Upper lobe of right lung (tissue), 1 donor: Measurements from ENCODE around the gene PRKG2. TPM values are rescaled to one million over a fixed set of nuclear protein-coding genes. Genes with fewer than 3 reads are reported as not detected.
A peak's percentile ranks its signal among the peaks of the same experiment; 100 is the strongest.
"Not testable (repeated sequence)": the region's sequence is repeated elsewhere in the genome, so short reads cannot be mapped to it uniquely, and the experiment has no call there.

Source experiments
- ATAC-seq: fragments of 200-7000 bp; cut with Tn5 transposase; one replicate; pipeline ENCODE4 v1.9.1; 2020; ENCODE audit warnings: mild to moderate bottlenecking, moderate library complexity
- DNase-seq: peaks from one replicate; pipeline ENCODE4 v3.0.0-alpha.2; 2020
- H3K27ac ChIP-seq: fragments of 200-600 bp; one replicate; pipeline ENCODE4 v1.8.0; 2022
- H3K27me3 ChIP-seq: fragments of 200-600 bp; one replicate; pipeline ENCODE4 v1.8.0; 2022; ENCODE audit warnings: mild to moderate bottlenecking
- H3K36me3 ChIP-seq: fragments of 200-600 bp; one replicate; pipeline ENCODE4 v1.8.0; 2022
- H3K4me1 ChIP-seq: fragments of 200-600 bp; one replicate; pipeline ENCODE4 v1.8.0; 2022
- H3K4me3 ChIP-seq: fragments of 200-600 bp; one replicate; pipeline ENCODE4 v1.8.0; 2022; ENCODE audit warnings: mild to moderate bottlenecking
- H3K9me3 ChIP-seq: fragments of 200-600 bp; one replicate; pipeline ENCODE4 v1.8.0; 2022
- intact Hi-C: fragments of 100-400 bp; cut with DNase I; formaldehyde crosslinking; loops from one replicate; pipeline ENCODE4 v1.11.0; 2022
- total RNA-seq: library from RNA; stranded (reverse); fragmentation: NEBNext Ultra II Directional; extraction: Animal tissue kit (Norgen Biotek cat#: 25700); gene quantifications from one replicate; pipeline ENCODE4 v1.2.1, GENCODE V29; 2021
- TF ChIP-seq, protein P1 (sequence below): fragments of 200-600 bp; IDR thresholded peaks from one replicate; pipeline ENCODE4 v1.8.0; 2022; ENCODE audit warnings: antibody characterized with exemption
- donor health status: DM: no; HTN: yes; CAD: no; lungs with severe emphysema.

PRKG2 gene
- total RNA-seq, 1 donor from 2014 or later, result 8.1 TPM

DNA sequence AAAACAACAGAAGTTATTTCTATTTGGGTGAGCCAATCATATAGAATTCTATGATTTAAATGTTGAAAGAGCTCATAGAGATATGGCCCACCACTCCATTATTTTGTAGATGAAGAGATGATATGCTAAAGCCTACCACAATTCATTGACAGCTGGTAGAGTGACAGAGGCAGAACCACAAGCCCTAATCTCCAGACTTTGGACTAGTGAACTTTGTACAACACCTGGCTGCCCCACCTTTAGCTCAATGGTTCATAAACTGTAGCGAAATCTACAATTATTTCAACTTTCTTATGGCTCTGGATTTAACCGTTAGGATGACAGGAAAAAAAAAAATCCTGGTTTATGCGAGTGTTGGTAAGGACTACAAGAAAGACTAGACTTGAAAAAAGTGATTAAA lies 50.9 kb downstream of the PRKG2 start:
- Histone ChIP-seq H3K27me3 (no peaks in the 10 kb centered on the region), H3K4me3 (no peak overlapping the region), H3K4me1 (no peaks in the 10 kb centered on the region), H3K36me3 (no peaks in the 10 kb centered on the region), H3K27ac (no peak overlapping the region), H3K9me3 (no peaks in the 10 kb centered on the region)
- TF ChIP-seq, protein P1, sequence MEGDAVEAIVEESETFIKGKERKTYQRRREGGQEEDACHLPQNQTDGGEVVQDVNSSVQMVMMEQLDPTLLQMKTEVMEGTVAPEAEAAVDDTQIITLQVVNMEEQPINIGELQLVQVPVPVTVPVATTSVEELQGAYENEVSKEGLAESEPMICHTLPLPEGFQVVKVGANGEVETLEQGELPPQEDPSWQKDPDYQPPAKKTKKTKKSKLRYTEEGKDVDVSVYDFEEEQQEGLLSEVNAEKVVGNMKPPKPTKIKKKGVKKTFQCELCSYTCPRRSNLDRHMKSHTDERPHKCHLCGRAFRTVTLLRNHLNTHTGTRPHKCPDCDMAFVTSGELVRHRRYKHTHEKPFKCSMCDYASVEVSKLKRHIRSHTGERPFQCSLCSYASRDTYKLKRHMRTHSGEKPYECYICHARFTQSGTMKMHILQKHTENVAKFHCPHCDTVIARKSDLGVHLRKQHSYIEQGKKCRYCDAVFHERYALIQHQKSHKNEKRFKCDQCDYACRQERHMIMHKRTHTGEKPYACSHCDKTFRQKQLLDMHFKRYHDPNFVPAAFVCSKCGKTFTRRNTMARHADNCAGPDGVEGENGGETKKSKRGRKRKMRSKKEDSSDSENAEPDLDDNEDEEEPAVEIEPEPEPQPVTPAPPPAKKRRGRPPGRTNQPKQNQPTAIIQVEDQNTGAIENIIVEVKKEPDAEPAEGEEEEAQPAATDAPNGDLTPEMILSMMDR, result no peak
- intact Hi-C loops, result no loop called here
- no peak for ATAC-seq
- no peak for DNase-seq

DNA sequence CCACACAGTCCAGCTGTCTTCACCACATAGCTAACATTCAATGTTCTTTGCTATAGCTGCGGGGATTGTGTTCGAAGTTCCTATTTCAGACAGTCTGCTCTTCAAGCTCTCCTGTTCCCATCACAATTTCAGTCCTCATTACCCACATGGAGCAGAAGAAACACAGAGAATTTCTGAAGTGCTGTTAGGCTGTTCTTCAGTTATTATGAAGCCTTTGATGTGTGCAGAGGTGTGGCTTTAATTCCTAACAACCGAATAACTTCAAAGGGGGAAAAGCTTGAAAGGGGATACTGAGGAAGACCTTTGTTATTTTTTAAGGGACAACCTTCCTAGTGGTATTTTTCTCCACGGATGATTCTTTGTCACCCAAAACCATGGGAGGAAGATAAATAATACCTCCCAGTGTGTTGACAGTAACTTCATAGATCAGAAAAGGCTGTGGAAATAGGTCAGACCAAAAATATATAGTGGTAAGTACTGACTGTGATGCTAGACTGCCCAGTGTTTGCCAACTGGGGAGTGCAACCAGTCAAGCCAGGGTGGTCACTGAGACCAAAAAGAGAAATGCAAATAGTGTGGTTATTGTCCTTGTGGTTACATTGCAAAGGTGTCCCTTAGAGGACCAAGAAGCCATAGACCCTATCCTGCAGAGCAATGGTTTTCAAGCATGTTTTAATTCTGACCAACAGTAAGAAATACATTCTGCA lies 52.1 kb downstream of the PRKG2 start:
- no peak overlapping the region for H3K27ac ChIP-seq
- H3K36me3 ChIP-seq, result no peaks in the 10 kb centered on the region
- H3K4me3 ChIP-seq, result no peak overlapping the region
- TF ChIP-seq, protein P1, result no peak
- no peaks in the 10 kb centered on the region for H3K9me3 ChIP-seq
- H3K4me1 ChIP-seq, result no peaks in the 10 kb centered on the region
- intact Hi-C loops, result no loop called here
- DNase-seq (no peak), ATAC-seq (no peak)
- H3K27me3 ChIP-seq, result no peaks in the 10 kb centered on the region

DNA sequence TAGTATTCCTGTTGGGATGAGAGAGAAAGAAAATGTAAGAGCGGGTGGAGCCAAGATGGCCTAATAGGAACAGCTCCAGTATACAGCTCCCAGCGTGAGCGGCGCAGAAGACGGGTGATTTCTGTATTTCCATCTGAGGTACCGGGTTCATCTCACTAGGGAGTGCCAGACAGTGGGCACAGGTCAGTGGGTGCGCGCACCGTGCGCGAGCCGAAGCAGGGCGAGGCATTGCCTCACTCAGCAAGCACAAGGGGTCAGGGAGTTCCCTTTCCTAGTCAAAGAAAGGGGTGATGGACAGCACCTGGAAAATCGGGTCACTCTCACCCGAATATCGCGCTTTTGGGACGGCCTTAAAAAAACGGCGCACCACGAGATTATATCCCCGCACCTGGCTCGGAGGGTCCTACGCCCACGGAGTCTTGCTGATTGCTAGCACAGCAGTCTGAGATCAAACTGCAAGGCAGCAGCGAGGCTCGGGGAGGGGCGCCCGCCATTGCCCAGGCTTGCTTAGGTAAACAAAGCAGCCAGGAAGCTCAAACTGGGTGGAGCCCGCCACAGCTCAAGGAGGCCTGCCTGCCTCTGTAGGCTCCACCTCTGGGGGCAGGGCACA lies 61.2 kb downstream of the PRKG2 start:
- H3K4me1 ChIP-seq, H3K27ac ChIP-seq, ATAC-seq, H3K27me3 ChIP-seq, intact Hi-C loops, H3K36me3 ChIP-seq, H3K9me3 ChIP-seq: not testable (repeated sequence)
- DNase-seq, result peak; percentile 51
- H3K4me3 ChIP-seq, result peak overlapping the region; percentile 26

DNA sequence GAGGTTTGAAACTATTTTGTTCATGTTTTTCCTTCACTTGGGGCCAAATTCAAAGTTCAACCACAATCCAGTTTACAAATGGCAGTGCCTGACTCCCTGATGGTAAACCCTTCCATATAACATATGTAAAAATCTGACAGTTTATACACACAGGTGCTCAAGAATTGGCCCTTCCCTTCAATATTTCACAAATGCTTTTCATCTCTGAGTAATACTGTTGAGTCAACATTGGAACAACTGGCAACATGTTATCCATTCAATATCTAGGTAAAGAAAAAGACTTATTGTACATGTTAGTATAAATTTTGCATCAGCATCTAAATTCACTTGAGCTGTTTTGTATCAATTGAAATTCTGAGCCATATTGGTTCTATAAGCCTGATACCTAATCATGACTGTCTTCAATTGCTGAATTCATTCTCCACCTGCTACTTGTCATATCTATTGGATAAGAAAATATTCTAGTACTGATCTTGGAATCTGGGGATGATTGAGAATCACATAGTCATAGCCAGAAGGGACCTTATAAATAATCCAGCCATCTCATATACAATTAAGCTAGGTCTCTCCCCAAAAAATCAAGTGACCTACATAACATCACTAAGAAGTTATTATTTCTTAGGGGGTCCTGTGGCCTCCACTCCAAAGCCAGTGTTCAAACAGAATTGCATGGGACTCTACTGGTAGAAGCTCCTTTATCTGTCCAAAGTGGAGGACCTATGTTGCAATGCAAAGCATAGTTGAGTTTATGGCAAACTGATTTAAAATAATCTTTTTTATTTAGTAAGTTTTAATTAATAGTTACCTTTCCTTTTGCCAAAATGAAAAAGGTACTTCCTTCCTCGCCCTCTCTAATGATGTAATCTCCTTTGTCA lies 61.9 kb downstream of the PRKG2 start:
- ATAC-seq, result no peak
- TF ChIP-seq, protein P1, result no peak
- intact Hi-C loops, result no loop called here
- H3K9me3 ChIP-seq, result no peaks in the 10 kb centered on the region
- H3K27ac ChIP-seq, result no peak overlapping the region
- H3K36me3 ChIP-seq, result no peaks in the 10 kb centered on the region
- no peaks in the 10 kb centered on the region for H3K4me1 ChIP-seq
- H3K4me3 ChIP-seq, result no peak overlapping the region
- H3K27me3 ChIP-seq, result no peaks in the 10 kb centered on the region
- no peak for DNase-seq

DNA sequence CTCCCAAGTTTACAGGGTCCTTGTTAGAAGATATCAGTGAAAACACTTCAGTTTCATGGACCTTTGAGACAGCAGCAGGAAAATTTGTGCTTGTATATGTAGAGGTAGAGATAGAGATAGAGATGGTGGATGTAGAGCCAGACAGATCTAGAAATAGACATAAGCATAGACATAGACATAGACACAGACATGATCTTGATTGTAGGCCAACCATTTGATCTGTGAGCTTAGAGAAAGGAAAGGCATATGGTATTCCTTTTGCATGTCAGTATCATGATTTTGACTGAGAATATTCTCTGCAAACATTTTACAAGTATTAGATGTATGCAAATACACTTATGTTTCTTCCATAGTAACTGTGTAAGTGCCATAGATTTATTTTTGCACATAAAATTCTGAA lies 65.0 kb downstream of the PRKG2 start:
- intact Hi-C loops, result no loop called here
- ATAC-seq, result no peak

More for the DNA sequence above, 65.0 kb downstream of the PRKG2 start:
- DNase-seq, result no peak
- Histone ChIP-seq H3K4me1 (no peaks in the 10 kb centered on the region), H3K27me3 (no peaks in the 10 kb centered on the region), H3K9me3 (no peaks in the 10 kb centered on the region), H3K27ac (no peak overlapping the region), H3K4me3 (no peak overlapping the region), H3K36me3 (no peaks in the 10 kb centered on the region)
- TF ChIP-seq, protein P1, result no peak
